Measurements from ENCODE around the gene CTDSPL. TPM values are rescaled to one million over a fixed set of nuclear protein-coding genes. Genes with fewer than 3 reads are reported as not detected.

The CTDSPL gene
- total and polyA plus RNA-seq, 4 donors, result 8.4 to 17.2 (median 14.2) TPM

GRCh38 chr3:37886395-37886794, 24.7 kb downstream of the CTDSPL start:
- H3K9me3 ChIP-seq (ENCODE audit: control insufficient read depth in 4 of 4, low read length in 3 of 4), result no peaks in the 10 kb centered on the region
- no peak for DNase-seq (ENCODE audit: low spot score)
- no peak overlapping the region for H3K9ac ChIP-seq (ENCODE audit: low read depth in 1 of 2, low read length in 2 of 2)
- no peaks in the 10 kb centered on the region for H3K36me3 ChIP-seq (ENCODE audit: control insufficient read depth in 4 of 4, insufficient read depth in 3 of 4, low read depth in 1 of 4, low read length in 3 of 4)
- 91% methylated on average over 1 of the region's 1 CpG for WGBS
- TF ChIP-seq, protein P1, sequence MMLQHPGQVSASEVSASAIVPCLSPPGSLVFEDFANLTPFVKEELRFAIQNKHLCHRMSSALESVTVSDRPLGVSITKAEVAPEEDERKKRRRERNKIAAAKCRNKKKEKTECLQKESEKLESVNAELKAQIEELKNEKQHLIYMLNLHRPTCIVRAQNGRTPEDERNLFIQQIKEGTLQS (IDR thresholded peaks at IDR 0.05), result no peak
- no peak for TF ChIP-seq ZBTB33 (IDR thresholded peaks at IDR 0.05)
- TF ChIP-seq CTCF (IDR thresholded peaks at IDR 0.05; ENCODE audit: low read depth, low read length, missing input control), result no peak
- peak overlapping the region in 1 of 2 donors; percentile 25 for H3K27ac ChIP-seq (ENCODE audit: low read depth in 1 of 2, low read length in 2 of 2)
- peaks cover 8 to 32% (median 27%) of the 10 kb centered on the region in 4 donors for H3K4me1 ChIP-seq (ENCODE audit: control insufficient read depth in 4 of 4, insufficient read depth in 4 of 4, low read length in 3 of 4)
- H3K27me3 ChIP-seq (ENCODE audit: control insufficient read depth in 4 of 4, insufficient read depth in 4 of 4, low read length in 3 of 4), result no peaks in the 10 kb centered on the region
- no peak overlapping the region for H3K4me3 ChIP-seq (ENCODE audit: low read depth in 1 of 3, low read length in 3 of 3)

- DNase-seq (ENCODE audit: low spot score), result no peak
- TF ChIP-seq, protein P1 (IDR thresholded peaks at IDR 0.05), result no peak
- TF ChIP-seq HNF4A (conservative IDR thresholded peaks at IDR 0.05), result peak in 1 of 2 donors; percentile 24
- no peak for TF ChIP-seq JUND (IDR thresholded peaks at IDR 0.05)
- no peak for TF ChIP-seq EGR1 (IDR thresholded peaks at IDR 0.05; ENCODE audit: low read depth in 2 of 2)
- no peak for TF ChIP-seq FOXA2 (IDR thresholded peaks at IDR 0.05)
- no peak for TF ChIP-seq HNF4G (IDR thresholded peaks at IDR 0.05)
- peak; percentile 21 for TF ChIP-seq REST (IDR thresholded peaks at IDR 0.05)
- no peak for TF ChIP-seq NR2F2 (IDR thresholded peaks at IDR 0.05)
- no peak for TF ChIP-seq GABPA (IDR thresholded peaks at IDR 0.05 in 1 of 2, conservative IDR thresholded peaks at IDR 0.05 in 1 of 2)
- TF ChIP-seq ZBTB33 (IDR thresholded peaks at IDR 0.05), result no peak
- peak; percentile 49 to 69 for TF ChIP-seq RXRA (IDR thresholded peaks at IDR 0.05)
- no peak for TF ChIP-seq CTCF (IDR thresholded peaks at IDR 0.05; ENCODE audit: low read depth, low read length, missing input control)
- TF ChIP-seq YY1 (IDR thresholded peaks at IDR 0.05), result peak; percentile 12
- TF ChIP-seq MAX (IDR thresholded peaks at IDR 0.05), result no peak
- no peak for TF ChIP-seq SP1 (IDR thresholded peaks at IDR 0.05)
- no peak for TF ChIP-seq TAF1 (conservative IDR thresholded peaks at IDR 0.05)
- no peak for TF ChIP-seq FOXA1 (IDR thresholded peaks at IDR 0.05)
- peak in 1 of 2 donors; percentile 37 for TF ChIP-seq RAD21 (IDR thresholded peaks at IDR 0.05)
- WGBS, result 43% methylated on average over 3 of the region's 3 CpGs
- H3K9me3 ChIP-seq (ENCODE audit: control insufficient read depth in 4 of 4, low read length in 3 of 4), result no peaks in the 10 kb centered on the region
- peak overlapping the region in 1 of 2 donors; percentile 32 for H3K27ac ChIP-seq (ENCODE audit: low read depth in 1 of 2, low read length in 2 of 2)
- H3K4me3 ChIP-seq (ENCODE audit: low read depth in 1 of 3, low read length in 3 of 3), result no peak overlapping the region
- H3K36me3 ChIP-seq (ENCODE audit: control insufficient read depth in 4 of 4, insufficient read depth in 3 of 4, low read depth in 1 of 4, low read length in 3 of 4), result no peaks in the 10 kb centered on the region
- no peaks in the 10 kb centered on the region for H3K27me3 ChIP-seq (ENCODE audit: control insufficient read depth in 4 of 4, insufficient read depth in 4 of 4, low read length in 3 of 4)
- H3K4me1 ChIP-seq (ENCODE audit: control insufficient read depth in 4 of 4, insufficient read depth in 4 of 4, low read length in 3 of 4), result peaks cover 8 to 36% (median 31%) of the 10 kb centered on the region in 4 donors
- no peak overlapping the region for H3K9ac ChIP-seq (ENCODE audit: low read depth in 1 of 2, low read length in 2 of 2)
These were observed 25.4 kb downstream of the CTDSPL start for GRCh38 chr3:37887062-37887461.
